Left forelimb (tissue), 1 donor: ENCODE data around the gene PKHD1.

Experiments used
- DNase-seq: peaks from one replicate; pipeline ENCODE4 v3.0.0-alpha.2; 2018; ENCODE audit warnings: low spot score

Gene PKHD1

DNA sequence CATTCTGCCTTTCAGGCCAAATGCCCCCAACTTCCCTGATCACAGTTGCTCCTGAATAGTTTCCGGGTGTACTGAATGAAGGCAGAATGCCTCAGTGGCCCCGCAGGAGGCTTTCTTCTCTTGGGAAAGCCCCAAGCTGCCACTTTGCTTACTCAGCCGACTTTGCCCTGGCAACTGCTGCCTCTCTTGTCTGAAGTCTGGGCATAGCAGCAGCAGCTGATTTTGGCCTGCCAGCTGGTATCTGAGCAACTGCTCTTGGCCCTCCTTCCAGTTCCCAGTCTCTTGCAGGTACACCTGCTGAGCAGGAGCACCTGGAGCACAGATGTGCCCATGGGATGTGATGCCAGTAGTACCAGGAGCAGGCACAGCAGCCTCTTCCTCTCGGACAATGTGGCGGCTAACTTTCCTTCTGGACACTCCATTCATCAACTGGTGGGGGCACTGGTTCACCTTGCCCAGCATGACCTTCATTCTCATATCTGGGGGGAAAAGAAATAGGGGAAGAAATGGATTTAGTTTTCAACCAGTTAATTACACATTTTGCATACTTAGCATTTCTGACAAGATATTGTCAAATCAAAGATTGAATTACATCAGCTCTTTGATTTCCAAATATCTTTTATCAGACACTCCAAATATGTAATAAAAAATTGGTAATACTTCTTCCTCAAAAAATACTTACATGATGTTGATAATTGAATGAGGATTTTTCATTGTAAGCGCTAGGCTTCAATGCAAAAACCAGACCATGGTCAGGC, 468.2 kb downstream of the PKHD1 start:
- no peak for DNase-seq

- DNase-seq, result no peak
These were observed 468.9 kb downstream of the PKHD1 start for GRCh38 chr6:51618563-51618962.

DNA sequence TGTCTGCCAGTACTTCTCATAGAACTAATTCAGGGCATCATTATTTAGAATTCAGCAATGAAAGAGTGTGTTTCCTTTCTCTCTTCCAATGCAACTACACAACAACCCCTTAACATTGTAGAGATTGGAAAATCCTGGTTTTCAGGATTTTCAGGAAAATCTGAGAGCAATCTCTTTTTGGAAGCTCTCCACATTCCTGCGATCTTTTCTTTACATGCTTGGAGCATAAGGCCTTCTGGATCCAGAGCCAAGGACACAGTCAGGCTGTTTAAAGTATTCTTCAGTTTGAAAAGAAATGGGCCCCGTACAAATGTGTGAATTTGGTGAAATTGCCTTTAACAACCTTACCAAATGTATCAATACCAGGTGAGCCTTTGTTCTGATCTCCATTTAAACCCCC, 469.7 kb downstream of the PKHD1 start:
- no peak for DNase-seq

DNA sequence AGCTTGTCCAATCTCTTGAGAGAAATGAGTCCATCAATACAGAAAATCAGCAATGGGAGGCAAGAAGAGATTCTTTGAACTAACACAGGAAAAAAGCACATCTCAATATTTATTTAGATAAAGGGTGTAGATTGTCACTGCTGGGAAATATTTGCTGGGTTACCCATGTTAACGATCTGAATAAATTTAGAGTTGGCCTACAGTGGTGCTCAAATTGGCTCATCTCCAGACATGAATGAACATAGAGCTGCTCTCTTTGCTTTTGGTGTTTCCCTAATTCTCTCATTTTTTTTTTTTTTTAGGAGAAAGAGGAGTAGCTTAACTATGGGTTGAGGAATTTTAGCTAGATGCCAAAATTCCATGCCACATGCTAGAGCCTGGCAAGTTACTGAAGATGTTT, 471.2 kb downstream of the PKHD1 start:
- DNase-seq, result no peak

DNA sequence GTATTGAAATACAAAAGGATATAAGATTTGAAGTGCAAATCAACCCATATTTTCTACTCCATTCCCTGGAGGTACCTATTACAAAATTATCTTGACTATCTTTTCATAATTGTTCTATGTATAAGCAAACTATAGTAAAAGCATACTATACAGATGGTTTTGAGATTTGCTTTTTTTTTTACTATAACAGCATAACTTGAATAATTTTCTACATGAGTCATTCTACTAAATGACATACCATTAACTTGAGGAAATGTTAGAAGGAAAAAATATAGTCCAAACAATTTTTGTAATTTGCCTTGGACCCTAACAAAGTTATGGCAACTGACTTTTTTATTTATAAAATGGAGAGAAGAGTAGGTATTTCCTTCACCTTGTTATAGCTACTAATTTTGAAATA, 472.7 kb downstream of the PKHD1 start:
- no peak for DNase-seq

DNA sequence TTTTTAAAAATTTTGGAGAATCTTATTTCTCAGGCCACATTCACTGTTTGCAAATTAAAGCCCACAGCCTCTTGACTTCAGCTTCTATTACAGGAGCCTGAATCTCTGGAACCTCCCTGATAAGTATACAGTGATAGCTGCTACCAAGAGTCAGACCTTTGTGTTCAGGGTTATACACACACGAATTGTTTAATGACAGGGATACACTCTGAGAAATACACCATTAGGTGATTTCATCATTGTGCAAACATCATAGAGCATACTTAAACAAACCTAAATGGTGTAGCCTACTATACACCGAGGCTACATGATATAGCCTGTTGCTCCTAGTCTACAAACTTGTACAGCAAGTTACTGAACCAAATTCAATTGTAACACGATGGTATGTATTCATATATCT, 473.9 kb downstream of the PKHD1 start:
- no peak for DNase-seq

GRCh38 chr6:51608932-51609331, 478.5 kb downstream of the PKHD1 start:
- no peak for DNase-seq

DNA sequence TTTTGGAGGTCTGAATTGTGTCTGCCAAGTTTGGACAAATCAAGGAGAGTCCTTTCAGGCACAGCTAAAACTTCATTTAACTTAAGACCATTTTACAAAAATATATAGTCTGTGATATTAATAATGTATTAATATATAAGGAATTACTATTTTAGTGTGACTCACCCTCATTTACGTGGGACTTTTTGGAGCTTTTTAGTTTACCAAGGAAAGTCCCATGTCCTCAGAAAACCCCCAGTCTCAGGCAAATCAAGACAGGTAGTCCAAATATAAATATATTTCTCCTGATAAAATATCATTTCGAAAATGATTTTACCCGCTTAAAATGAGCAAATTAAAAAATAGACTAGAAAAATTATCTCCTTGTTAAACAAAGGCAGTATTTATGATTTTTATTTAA, 479.0 kb downstream of the PKHD1 start:
- DNase-seq, result no peak

DNA sequence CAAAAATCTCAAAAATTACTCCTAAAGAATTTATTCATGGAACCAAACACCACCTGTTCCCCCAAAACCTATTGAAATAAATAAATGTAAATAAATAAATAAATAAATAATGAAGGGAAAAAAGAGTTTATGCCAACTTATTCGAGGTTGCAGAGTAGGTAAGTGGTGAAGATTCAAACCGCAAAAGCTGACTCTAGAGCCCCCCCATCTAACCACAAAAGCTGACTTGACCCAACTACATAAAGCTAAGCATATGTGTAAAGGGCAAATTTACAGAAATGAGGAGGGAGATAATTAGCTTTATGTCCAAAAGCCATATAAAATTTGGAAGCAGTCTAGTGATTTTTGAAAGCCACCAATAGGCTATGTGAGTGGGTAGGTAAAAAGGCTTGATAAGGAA, 486.9 kb downstream of the PKHD1 start:
- no peak for DNase-seq

DNA sequence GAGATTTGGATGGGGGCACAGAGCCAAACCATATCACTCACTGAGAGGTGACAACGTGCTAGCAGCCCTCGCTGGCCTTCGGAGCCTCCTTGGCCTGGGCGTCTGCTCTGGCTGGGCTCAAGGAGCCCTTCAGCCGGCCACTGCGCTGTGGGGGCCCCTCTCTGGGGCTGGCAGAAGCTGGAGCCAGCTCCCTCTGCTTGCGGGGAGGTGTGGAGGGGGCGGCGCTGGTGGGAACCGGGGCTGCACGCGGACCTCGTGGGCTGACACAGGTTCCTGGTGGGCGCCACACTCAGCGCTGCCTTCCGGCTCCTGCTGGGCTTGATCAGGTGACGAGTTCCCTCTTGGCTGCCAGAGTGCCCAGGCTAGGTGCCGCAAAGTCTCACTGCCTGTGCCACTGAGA, 489.2 kb downstream of the PKHD1 start:
- DNase-seq, result no peak

GRCh38 chr6:51594981-51595380, 492.4 kb downstream of the PKHD1 start:
- DNase-seq, result no peak

DNA sequence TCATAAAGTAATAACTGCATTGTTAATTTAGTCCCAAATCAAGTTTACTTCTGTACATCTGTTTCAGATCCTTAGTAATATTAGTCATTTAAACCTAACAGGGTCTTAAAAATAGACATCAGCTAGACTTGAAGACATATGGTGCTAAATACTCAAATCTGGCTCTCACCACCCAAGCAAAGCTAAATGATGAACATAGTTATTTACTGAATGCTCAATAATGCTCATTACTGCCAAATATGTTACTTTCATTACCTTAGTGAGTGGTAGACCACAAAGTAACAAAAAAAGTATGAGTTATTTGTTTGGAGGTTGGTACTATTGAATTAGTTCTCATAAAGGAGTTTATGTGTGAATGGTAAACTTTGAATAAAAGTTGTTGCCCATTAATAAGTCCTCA, 502.1 kb downstream of the PKHD1 start:
- no peak for DNase-seq

GRCh38 chr6:51584163-51584562, 503.2 kb downstream of the PKHD1 start:
- DNase-seq, result no peak

DNA sequence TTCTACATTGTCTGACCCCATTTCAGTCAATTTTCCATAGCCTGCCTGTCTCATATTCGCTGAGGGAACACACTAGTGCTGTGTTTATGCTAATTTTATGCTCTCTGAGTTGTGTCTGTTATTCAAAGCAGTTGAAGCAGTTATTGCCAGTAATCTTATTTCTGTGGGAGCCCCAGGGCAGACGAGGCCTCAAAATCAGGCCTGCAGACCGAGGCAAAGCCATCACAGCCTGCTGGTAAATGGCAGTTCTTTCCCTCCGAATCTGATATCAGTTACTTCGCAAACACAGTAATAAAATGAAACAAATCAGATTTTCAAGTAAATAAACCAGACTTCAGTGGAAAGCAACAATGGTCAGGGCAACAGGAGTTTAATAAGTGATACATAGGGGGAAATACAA, 508.4 kb downstream of the PKHD1 start:
- no peak for DNase-seq

GRCh38 chr6:51578362-51578761, 509.1 kb downstream of the PKHD1 start:
- no peak for DNase-seq

DNA sequence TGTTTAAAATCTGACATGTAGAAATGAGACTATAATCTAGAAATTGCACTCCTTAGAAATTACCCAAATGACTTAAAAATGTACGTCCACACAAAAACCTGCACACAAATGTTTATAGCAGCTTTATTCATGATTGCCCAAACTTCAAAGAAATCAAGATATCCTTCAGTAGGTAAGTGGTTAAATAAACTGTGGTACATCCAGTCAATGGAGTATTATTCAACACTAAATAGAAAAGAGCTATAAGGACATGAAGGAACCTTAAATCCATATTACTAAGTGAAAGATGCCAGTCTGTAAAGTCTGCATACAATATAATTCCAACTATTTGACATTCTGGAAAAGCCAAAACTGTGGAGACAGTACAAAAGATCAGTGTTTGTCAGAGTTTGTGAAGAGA, 513.4 kb downstream of the PKHD1 start:
- DNase-seq, result no peak

- no peak for DNase-seq
These were observed 516.2 kb downstream of the PKHD1 start for GRCh38 chr6:51571168-51571567.

GRCh38 chr6:51570168-51570921, 517.1 kb downstream of the PKHD1 start:
- DNase-seq, result no peak

GRCh38 chr6:51569594-51569993, 517.8 kb downstream of the PKHD1 start:
- DNase-seq, result no peak

DNA sequence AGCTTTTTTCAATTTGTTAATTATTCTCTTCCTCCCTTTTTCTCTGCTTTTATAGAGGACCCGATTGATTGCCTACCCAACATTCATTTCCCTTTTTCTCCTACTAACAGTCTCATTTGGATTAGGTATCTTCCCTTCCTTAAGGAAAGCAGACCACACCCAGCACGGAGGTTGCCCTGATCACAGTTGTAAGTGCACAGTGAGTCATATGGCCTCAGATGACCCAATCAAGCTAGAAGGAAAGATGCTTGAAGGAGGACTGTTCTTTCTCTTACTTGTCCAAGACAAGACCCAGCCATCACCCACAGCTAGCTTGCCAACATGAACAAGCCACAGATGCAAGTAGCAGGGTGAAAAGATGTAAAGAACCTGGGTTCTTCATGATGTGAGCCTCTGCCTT, 518.6 kb downstream of the PKHD1 start:
- no peak for DNase-seq

DNA sequence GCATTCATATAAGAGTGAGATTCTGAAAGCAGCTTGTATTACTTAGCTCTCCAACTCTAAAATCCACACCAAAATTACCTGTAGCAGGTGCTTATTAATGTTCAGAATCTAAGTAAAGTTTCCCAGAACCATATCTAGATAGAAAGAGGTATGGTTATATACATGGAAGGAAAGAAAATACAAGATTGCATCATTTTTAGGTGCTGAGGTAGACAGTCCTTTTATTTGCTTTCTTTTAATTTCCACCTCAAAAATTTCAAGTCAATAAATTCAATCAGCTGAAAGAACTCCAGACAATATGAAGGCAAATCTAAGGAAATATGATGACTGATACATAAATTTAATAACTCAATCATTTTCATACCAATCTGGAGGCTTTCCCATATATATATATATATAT, 521.9 kb downstream of the PKHD1 start:
- DNase-seq, result no peak
